ENCODE data around the gene ZNF526.

DNA sequence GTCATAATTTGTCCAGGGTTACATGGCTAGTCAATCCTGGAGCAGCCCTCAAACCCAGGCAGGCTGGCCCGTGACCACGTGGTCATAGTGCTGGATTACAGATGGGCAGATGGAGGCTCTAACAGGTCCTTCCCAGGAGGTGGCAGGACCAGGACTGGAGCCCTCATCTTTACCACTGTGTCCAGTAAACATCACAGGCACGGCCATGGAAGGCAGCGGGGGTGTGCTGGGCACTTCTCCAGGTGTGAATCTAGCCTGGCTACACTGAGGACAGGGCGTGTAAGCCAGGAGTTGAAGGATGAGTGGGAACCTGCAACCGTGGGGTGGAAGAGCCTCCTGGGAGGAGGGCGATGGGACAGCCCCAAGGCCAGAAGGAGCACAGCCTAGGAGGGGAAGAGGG, 55.0 kb downstream of the ZNF526 start:
- TF ChIP-seq EZH2 (IDR thresholded peaks at IDR 0.05) (no peak), EZH2phosphoT487 (IDR thresholded peaks at IDR 0.05) (no peak)
- TF ChIP-seq, protein P1, sequence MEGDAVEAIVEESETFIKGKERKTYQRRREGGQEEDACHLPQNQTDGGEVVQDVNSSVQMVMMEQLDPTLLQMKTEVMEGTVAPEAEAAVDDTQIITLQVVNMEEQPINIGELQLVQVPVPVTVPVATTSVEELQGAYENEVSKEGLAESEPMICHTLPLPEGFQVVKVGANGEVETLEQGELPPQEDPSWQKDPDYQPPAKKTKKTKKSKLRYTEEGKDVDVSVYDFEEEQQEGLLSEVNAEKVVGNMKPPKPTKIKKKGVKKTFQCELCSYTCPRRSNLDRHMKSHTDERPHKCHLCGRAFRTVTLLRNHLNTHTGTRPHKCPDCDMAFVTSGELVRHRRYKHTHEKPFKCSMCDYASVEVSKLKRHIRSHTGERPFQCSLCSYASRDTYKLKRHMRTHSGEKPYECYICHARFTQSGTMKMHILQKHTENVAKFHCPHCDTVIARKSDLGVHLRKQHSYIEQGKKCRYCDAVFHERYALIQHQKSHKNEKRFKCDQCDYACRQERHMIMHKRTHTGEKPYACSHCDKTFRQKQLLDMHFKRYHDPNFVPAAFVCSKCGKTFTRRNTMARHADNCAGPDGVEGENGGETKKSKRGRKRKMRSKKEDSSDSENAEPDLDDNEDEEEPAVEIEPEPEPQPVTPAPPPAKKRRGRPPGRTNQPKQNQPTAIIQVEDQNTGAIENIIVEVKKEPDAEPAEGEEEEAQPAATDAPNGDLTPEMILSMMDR (IDR thresholded peaks at IDR 0.05): no peak

All from neural progenitor cell (in vitro differentiated cells).